ENCODE data around the gene FGFRL1.

The FGFRL1 gene

GRCh38 chr4:965048-965765 is 46.2 kb upstream of the FGFRL1 start:
- no peaks in the 10 kb centered on the region for H3K9me3 ChIP-seq (ENCODE audit: control insufficient read depth, low read length)
- H3K4me3 ChIP-seq (ENCODE audit: low read depth, low read length): no peak overlapping the region
- H3K4me2 ChIP-seq (ENCODE audit: low read length): no peak overlapping the region
- H3K27me3 ChIP-seq (ENCODE audit: control insufficient read depth, insufficient read depth, low read length): no peaks in the 10 kb centered on the region
- no peaks in the 10 kb centered on the region for H3K4me1 ChIP-seq
- no peak overlapping the region for H3K27ac ChIP-seq
- TF ChIP-seq, protein P1, sequence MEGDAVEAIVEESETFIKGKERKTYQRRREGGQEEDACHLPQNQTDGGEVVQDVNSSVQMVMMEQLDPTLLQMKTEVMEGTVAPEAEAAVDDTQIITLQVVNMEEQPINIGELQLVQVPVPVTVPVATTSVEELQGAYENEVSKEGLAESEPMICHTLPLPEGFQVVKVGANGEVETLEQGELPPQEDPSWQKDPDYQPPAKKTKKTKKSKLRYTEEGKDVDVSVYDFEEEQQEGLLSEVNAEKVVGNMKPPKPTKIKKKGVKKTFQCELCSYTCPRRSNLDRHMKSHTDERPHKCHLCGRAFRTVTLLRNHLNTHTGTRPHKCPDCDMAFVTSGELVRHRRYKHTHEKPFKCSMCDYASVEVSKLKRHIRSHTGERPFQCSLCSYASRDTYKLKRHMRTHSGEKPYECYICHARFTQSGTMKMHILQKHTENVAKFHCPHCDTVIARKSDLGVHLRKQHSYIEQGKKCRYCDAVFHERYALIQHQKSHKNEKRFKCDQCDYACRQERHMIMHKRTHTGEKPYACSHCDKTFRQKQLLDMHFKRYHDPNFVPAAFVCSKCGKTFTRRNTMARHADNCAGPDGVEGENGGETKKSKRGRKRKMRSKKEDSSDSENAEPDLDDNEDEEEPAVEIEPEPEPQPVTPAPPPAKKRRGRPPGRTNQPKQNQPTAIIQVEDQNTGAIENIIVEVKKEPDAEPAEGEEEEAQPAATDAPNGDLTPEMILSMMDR (IDR thresholded peaks at IDR 0.05): no peak
- H3K9ac ChIP-seq: no peak overlapping the region
- no peaks in the 10 kb centered on the region for H3K36me3 ChIP-seq (ENCODE audit: control insufficient read depth, insufficient read depth, low read length)
- H3K79me2 ChIP-seq: no peaks in the 10 kb centered on the region
- no peak overlapping the region for H2AFZ ChIP-seq

- no peak overlapping the region for H2AFZ ChIP-seq
- no peaks in the 10 kb centered on the region for H3K36me3 ChIP-seq (ENCODE audit: control insufficient read depth, insufficient read depth, low read length)
- H3K4me1 ChIP-seq: no peaks in the 10 kb centered on the region
- no peak overlapping the region for H3K4me3 ChIP-seq (ENCODE audit: low read depth, low read length)
- H3K9ac ChIP-seq: no peak overlapping the region
- H3K4me2 ChIP-seq (ENCODE audit: low read length): no peak overlapping the region
- H3K9me3 ChIP-seq (ENCODE audit: control insufficient read depth, low read length): no peaks in the 10 kb centered on the region
- H3K27me3 ChIP-seq (ENCODE audit: control insufficient read depth, insufficient read depth, low read length): no peaks in the 10 kb centered on the region
- no peak overlapping the region for H3K27ac ChIP-seq
- TF ChIP-seq, protein P1 (IDR thresholded peaks at IDR 0.05): no peak
- H3K79me2 ChIP-seq: no peaks in the 10 kb centered on the region
Measured at GRCh38 chr4:965766-966134, 45.7 kb upstream of the FGFRL1 start.

DNA sequence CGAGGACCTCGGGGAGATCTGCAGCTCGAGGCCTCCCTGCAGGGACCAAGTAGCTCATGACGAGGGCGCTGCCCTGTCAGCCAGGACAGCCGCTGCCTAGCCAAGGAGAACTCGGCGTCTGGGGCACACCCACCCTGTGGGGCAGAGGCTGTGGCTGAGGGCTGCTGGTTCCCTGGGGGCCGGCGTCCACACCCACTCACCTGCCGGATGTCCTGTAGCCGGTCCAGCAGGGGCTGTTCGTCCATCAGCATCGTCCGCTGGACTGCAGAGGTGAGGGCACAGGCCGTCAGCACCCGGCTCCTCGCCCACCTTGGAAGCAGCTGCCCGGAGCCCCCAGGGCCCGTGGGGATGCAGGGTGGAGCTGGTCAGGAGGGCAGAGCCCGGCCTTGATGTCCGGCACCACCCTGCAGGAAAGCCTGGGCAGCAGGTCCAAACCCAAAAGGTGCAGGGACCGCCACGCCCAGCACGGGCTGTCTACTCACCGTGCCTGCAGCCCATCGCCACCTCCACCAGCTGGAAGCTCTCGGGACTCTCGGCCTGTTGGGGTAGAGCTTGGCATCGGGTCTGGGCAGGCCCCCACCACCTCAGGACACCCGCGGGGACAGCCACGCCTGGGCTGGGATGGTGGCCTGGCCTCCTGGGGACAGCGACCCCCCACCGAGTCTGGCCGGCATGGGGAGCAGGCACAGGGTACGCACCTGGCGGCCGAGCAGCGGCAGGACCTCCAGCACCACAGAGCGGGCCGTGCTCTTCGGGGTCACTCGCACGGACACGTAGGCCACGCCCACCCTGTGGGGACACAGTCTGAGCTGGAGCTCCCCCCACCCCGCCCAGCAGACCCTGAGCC is 44.9 kb upstream of the FGFRL1 start:
- Histone ChIP-seq H3K4me3 (ENCODE audit: low read depth, low read length) (no peak overlapping the region), H3K9ac (no peak overlapping the region), H3K9me3 (ENCODE audit: control insufficient read depth, low read length) (no peaks in the 10 kb centered on the region), H3K79me2 (no peaks in the 10 kb centered on the region), H3K27ac (no peak overlapping the region), H3K27me3 (ENCODE audit: control insufficient read depth, insufficient read depth, low read length) (no peaks in the 10 kb centered on the region), H2AFZ (no peak overlapping the region), H3K36me3 (ENCODE audit: control insufficient read depth, insufficient read depth, low read length) (no peaks in the 10 kb centered on the region), H3K4me1 (no peaks in the 10 kb centered on the region), H3K4me2 (ENCODE audit: low read length) (no peak overlapping the region)
- TF ChIP-seq, protein P1 (IDR thresholded peaks at IDR 0.05): no peak

DNA sequence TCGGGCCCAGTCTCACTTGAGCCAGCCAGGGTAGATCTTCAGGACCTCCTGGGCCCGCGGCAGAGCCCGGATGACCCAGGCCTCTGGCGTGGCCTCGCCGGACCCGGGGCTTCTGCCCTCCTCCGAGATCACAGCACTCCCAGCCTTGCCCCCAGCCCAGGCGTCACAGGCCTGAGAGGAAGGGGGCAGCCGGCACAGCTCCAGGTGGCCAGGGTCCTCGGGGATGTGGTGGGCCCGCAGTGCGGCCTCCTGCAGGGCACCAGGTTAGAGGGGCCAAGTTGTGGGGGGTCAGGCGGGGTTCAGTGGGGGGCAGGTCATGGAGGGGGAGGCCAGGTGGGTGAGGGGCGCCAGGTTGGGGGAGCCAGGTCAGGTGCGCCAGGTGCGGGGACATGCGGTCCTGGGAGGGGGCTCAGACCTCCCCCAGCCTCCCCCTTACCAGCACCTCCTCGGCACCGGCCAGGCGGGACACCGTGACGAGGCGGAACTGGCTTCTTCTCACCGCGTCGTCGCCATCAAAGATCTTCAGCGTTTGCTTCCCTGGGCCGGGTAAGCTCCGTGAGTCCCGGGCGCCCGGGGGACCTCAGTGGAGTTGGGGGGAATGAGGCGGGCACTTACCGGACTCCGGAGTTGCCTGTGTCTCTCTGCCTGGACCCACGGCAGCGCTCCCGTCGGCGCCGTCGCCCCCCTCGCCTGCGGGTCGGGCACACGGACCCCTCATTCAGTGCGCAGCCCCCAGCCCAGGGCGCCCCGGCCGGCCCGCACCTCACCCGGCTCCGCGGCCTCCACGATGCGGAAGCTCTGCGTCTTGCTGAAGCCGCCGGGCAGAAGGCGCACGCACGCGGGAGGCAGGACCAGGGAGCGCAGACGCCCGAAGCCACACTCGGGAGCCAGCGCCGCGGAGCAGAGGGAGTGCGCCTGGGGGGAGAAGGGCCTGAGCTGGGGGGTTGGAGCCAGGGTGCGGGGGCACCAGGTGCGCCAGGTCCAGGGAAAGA is 44.0 kb upstream of the FGFRL1 start:
- Histone ChIP-seq H3K27ac (no peak overlapping the region), H2AFZ (no peak overlapping the region), H3K4me3 (ENCODE audit: low read depth, low read length) (no peak overlapping the region), H3K9ac (no peak overlapping the region), H3K27me3 (ENCODE audit: control insufficient read depth, insufficient read depth, low read length) (no peaks in the 10 kb centered on the region), H3K9me3 (ENCODE audit: control insufficient read depth, low read length) (no peaks in the 10 kb centered on the region), H3K36me3 (ENCODE audit: control insufficient read depth, insufficient read depth, low read length) (no peaks in the 10 kb centered on the region), H3K4me2 (ENCODE audit: low read length) (no peak overlapping the region), H3K4me1 (no peaks in the 10 kb centered on the region), H3K79me2 (no peaks in the 10 kb centered on the region)
- TF ChIP-seq, protein P1 (IDR thresholded peaks at IDR 0.05): no peak

All from parathyroid adenoma (tissue), 2 donors.